Fibroblast of peridontal ligament (primary cell): ENCODE measurements around the gene RNF40.
A peak's percentile ranks its signal among the peaks of the same experiment; 100 is the strongest.

Source experiments
- DNase-seq: peaks from one replicate; pipeline ENCODE4 v3.0.0-alpha.2; 2010; ENCODE audit errors: extremely low read depth

The RNF40 gene

GRCh38 chr16:30761928-30762902 lies at the start of gene RNF40, which contains the start of gene CFAP119:
Gene RNF40 (plus strand): TSS chr16:30762322. CDS start chr16:30762546, 224 bp downstream.
Gene CFAP119 (minus strand): TSS chr16:30762062. CDS start chr16:30761748, 314 bp downstream.
- peak; percentile 98 for DNase-seq

GRCh38 chr16:30715750-30716445 lies 46.2 kb upstream of the RNF40 start:
- no peak for DNase-seq

- no peak for DNase-seq
Measured at GRCh38 chr16:30720086-30720485, 42.0 kb upstream of the RNF40 start.

- DNase-seq = no peak
Measured at GRCh38 chr16:30720694-30721093, 41.4 kb upstream of the RNF40 start.

- no peak for DNase-seq
Measured at GRCh38 chr16:30721167-30721566, 41.0 kb upstream of the RNF40 start.

- peak; percentile 65 for DNase-seq
Measured at GRCh38 chr16:30721606-30722005, 40.5 kb upstream of the RNF40 start.

- DNase-seq = no peak
Measured at GRCh38 chr16:30722443-30722842, 39.7 kb upstream of the RNF40 start.

GRCh38 chr16:30722916-30723315 lies 39.2 kb upstream of the RNF40 start:
- DNase-seq = no peak

- DNase-seq = no peak
Measured at GRCh38 chr16:30723725-30724355, 38.3 kb upstream of the RNF40 start.

- DNase-seq = no peak
Measured at GRCh38 chr16:30724641-30725417, 37.3 kb upstream of the RNF40 start.

GRCh38 chr16:30725418-30725792 lies 36.7 kb upstream of the RNF40 start:
- DNase-seq = no peak

GRCh38 chr16:30728321-30728720 lies 33.8 kb upstream of the RNF40 start:
- DNase-seq = no peak

- DNase-seq = no peak
Measured at GRCh38 chr16:30728899-30729672, 33.0 kb upstream of the RNF40 start.

- no peak for DNase-seq
Measured at GRCh38 chr16:30731411-30731810, 30.7 kb upstream of the RNF40 start.

- DNase-seq = no peak
Measured at GRCh38 chr16:30736995-30737793, 24.9 kb upstream of the RNF40 start.

- no peak for DNase-seq
Measured at GRCh38 chr16:30737794-30738648, 24.1 kb upstream of the RNF40 start.

GRCh38 chr16:30738984-30739951 lies 22.9 kb upstream of the RNF40 start:
- no peak for DNase-seq
